ENCODE measurements around the gene ENPP5.

ENPP5 gene

DNA sequence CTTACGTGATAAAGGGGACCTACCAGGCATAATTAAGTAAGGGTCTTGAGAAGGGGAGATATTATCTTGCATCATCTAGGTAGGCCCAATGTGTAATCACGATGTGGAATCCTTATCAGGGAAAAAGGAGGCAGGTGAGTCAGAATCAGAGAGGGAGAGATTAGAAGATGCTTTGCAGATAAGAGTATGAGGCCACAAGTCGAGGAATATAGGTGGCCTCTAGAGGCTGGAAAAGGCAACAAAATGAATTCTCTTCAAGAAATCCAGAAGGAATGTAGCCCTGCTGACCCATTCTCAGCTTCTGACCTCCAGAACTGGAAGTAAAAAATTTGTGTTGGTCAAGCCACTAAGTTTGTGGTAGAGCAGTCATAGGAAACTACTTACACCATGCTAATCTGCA, 51.9 kb downstream of the ENPP5 start:
- H3K4me3 ChIP-seq (ENCODE audit: low read depth, low read length) = no peak overlapping the region
- in situ Hi-C loops (cut with HindIII; ENCODE audit: low sequenced_read_pairs) = no loop called here
- TF ChIP-seq, protein P1, sequence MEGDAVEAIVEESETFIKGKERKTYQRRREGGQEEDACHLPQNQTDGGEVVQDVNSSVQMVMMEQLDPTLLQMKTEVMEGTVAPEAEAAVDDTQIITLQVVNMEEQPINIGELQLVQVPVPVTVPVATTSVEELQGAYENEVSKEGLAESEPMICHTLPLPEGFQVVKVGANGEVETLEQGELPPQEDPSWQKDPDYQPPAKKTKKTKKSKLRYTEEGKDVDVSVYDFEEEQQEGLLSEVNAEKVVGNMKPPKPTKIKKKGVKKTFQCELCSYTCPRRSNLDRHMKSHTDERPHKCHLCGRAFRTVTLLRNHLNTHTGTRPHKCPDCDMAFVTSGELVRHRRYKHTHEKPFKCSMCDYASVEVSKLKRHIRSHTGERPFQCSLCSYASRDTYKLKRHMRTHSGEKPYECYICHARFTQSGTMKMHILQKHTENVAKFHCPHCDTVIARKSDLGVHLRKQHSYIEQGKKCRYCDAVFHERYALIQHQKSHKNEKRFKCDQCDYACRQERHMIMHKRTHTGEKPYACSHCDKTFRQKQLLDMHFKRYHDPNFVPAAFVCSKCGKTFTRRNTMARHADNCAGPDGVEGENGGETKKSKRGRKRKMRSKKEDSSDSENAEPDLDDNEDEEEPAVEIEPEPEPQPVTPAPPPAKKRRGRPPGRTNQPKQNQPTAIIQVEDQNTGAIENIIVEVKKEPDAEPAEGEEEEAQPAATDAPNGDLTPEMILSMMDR (IDR thresholded peaks at IDR 0.05; ENCODE audit: low read depth, low read length) = no peak
- DNase-seq (ENCODE audit: low read depth, low spot score) = no peak

- DNase-seq (ENCODE audit: low read depth, low spot score) = no peak
- no peak overlapping the region for H3K4me3 ChIP-seq (ENCODE audit: low read depth, low read length)
- TF ChIP-seq, protein P1 (IDR thresholded peaks at IDR 0.05; ENCODE audit: low read depth, low read length) = no peak
- in situ Hi-C loops (cut with HindIII; ENCODE audit: low sequenced_read_pairs) = no loop called here
Observed at GRCh38 chr6:46118157-46118556, 52.6 kb downstream of the ENPP5 start.

GRCh38 chr6:46116289-46116688, 54.5 kb downstream of the ENPP5 start:
- TF ChIP-seq, protein P1 (IDR thresholded peaks at IDR 0.05; ENCODE audit: low read depth, low read length) = no peak
- DNase-seq (ENCODE audit: low read depth, low spot score) = no peak
- no peak overlapping the region for H3K4me3 ChIP-seq (ENCODE audit: low read depth, low read length)
- in situ Hi-C loops (cut with HindIII; ENCODE audit: low sequenced_read_pairs) = no loop called here

- TF ChIP-seq, protein P1 (IDR thresholded peaks at IDR 0.05; ENCODE audit: low read depth, low read length) = no peak
- DNase-seq (ENCODE audit: low read depth, low spot score) = no peak
- H3K4me3 ChIP-seq (ENCODE audit: low read depth, low read length) = no peak overlapping the region
- in situ Hi-C loops (cut with HindIII; ENCODE audit: low sequenced_read_pairs) = no loop called here
Observed at GRCh38 chr6:46115634-46116033, 55.1 kb downstream of the ENPP5 start.

DNA sequence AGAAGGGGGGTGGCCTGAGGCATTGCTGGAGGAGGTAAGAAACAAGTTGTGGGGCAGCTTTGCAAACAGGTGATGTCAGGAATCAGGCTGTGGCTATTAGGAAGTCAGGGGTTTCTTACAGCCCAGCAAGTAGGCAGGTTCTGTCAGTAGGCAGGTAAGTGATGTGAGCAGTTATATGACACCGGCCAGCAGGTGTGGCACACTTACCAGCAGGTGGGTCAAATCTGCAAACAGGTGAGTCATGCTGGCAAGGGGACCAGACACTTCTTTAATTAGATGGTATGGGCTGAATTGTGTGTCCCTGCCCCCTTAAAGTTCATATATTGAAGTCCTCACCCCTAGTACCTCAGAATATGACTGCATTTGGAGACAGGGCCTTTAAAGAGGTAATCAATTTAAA, 57.4 kb downstream of the ENPP5 start:
- in situ Hi-C loops (cut with HindIII; ENCODE audit: low sequenced_read_pairs) = no loop called here
- TF ChIP-seq, protein P1 (IDR thresholded peaks at IDR 0.05; ENCODE audit: low read depth, low read length) = no peak
- DNase-seq (ENCODE audit: low read depth, low spot score) = no peak
- no peak overlapping the region for H3K4me3 ChIP-seq (ENCODE audit: low read depth, low read length)
